GM18858 (cell line): Measurements from ENCODE around the gene KCTD21.

Experiments used
- ATAC-seq: cut with Tn5 transposase; IDR thresholded peaks from one replicate; pipeline ENCODE4 v1.9.1; 2021; ENCODE audit not compliant: unreplicated experiment

KCTD21 gene

GRCh38 chr11:78219493-78220217 lies 31.2 kb upstream of the KCTD21 start:
- ATAC-seq: no peak

DNA sequence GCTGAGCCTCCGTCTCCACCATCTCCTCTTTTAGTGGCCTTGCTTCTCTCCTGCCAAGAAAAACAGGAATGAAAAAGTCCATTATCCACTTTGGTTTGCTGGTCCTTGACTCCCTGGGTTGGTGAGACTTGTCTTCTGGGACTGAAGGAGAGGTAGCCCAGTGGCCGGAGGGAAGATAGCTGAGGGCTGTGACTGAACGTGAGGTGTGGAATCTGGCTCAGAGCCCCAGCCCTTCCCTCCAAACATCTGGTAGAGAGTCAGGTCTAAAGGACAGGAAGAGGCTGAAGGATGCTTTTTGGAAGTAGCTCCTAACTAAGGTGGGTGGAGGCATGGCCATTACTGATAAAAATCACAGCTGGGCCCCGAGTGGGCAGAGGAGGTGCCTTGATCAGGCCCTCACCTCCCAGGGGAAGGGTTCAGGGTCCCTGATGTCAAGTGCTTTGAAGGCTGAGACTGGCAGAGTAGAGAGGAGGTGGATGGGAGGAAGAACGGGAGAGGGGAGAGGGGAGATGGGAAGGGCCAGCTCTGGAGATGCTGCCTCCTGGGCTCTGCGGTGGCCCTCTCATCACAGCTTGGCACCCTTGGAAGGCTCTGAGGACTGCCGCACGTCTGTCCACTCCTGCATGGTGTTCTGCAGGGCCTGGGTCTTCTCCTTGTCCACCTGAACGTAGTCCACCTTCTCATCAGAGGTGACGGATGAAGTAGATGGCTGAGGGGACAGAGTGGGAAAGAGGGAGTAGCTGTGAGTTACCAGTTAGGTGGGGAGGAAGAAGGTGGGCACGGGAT lies 30.5 kb upstream of the KCTD21 start:
- ATAC-seq: no peak

DNA sequence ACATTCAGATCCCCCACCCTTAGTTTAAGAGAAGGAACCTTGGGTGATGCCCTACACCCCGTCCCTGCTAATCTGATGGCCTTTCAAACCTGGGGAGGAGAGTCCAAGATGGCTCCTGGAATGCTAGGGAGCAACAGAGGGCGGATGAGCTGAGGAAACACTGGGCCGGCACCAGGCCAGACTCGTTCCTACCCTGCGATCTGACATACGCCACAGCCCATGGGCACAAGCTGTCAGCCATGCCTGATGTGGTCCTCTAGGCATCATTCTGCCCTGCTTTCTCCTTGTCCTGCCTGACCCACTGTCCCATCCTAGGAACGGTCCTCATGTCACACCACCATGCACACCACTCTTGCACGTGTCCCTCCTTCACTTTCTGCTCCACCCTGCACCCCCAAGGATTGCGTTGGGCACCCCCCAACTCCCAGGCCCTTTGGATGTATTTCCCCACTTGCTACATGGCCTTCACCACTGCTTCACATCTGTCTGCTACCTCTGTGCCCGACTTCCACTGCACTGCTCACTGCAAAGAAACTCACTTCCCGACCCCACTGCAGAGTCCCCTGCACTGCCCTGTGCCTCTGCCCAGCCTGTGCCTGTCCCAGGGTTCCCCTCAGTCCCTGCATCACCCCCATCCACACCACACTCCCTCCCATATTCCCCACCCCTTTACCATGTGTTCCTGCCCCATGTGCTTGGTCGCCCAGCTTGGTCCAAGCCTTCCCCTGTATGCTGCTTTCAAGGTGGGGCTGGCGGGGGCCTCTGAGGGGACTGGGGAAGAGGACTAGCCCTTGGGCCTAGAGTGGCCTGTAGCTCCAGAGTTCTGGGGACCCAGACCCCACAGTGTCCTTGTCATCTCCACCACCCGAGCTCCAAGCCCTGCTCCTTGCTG lies 29.5 kb upstream of the KCTD21 start:
- no peak for ATAC-seq

DNA sequence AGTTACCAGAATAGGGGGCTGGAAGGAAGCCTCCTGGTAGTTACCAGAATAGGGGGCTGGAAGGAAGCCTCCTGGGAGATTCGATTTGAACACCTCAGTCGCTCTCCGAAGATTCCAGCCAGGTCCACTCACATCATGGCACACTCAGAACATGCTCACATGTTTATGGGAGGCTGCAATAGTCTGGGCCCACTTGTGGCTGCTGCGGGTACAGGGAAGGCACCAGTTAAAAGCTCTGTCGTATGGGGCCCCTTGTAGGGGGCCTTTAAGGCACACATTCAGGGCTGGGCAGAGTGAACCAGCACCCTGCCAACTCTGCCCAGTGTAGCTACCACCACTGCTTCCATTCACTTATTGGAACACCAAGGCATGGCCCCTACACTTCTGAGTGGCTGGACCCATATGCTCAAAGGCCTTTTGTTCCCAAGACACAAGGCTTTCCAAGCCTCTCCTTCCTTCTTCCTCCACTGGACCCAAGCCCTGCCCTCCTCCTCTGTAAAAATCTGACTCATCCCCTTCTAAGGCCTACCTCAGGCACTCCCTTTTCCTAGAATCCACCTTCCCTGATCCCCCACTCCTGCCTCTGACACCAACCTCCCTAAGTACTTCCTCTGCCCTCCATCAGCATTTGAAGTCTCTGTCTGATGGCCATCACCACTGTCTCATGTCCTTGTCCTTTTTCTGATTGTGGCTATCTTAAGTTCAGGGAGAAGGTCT lies 28.3 kb upstream of the KCTD21 start:
- no peak for ATAC-seq

- ATAC-seq: no peak
Measured at GRCh38 chr11:78216021-78216420, 27.6 kb upstream of the KCTD21 start.

DNA sequence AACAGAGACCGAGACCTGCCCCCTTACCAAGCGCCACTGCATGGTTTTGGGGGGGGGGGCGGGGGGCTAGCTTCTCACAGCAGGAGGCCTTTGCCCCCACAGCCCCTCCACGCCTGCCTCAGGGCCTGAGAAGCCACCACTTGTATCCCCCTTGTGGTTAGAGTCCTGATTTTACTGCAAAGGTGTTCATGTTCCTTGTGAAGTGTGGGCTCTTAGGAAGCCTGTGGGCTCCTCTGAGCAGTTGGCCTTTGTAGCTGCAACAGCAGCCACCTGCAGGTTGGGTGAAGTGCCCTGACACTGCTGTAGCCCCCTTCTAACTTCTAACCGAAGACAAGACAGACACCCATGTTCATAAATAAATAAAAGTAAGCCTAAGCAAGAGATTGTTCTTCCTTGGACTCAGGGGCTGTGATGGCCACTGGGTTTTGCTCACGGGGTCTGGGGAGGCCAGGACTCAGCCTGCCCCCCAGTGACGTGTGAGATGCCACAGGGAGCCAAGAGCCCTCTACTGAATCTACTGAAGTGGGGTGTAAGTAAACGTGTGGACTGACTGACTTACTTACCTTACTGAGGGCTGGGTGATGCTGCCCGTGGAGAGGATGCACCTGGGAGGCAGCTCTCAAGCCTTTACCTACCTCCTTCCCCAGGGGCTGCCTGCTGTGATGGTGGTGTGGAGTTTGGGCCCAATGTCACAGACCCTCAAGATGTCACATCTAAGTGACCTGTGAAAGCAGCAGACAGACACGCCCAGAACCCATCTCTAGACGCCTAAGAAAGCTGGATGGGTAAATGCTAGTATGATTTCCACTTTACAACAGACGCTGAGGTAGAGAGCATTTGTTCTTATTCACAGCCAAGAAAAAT lies 26.1 kb upstream of the KCTD21 start:
- no peak for ATAC-seq

- ATAC-seq: no peak
Measured at GRCh38 chr11:78213526-78214330, 25.3 kb upstream of the KCTD21 start.

DNA sequence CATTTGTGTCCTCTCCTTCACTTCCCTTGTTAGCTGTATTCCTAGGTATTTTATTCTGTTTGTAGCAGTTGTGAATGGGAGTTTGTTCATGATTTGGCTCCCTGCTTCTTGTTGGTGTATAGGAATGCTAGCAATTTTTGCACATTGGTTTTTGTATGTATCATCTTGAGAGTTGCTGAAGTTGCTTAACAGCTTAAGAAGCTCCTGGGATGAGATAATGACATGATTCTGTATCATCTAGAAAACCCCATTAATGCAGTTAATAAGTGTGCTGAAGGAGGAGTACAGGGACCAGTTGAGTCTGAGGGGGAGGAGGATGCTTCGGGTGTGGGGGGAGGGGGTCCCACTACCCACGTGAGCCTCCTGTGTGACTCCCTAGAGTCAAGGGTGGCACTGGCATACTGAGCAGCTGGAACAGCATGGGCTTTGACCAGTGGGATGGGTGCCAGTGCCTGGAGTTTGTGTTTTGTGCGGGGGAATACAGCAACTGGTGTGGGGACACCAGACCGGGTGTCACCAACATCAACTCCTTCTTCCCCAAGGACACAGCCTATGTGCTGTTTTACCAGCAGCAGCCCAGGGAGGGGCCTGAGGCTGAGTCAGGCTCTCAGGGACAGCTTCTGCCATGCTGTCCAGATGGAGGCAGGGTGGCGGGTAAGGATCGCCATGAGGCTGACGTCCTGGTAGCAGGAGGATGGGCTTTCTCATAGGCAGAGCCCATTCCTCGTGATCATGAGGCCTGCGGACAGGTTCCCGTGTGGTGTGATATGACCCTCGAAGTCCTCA lies 24.4 kb upstream of the KCTD21 start:
- no peak for ATAC-seq

- ATAC-seq: no peak
Measured at GRCh38 chr11:78211565-78211964, 23.1 kb upstream of the KCTD21 start.

GRCh38 chr11:78210000-78210608 lies 21.7 kb upstream of the KCTD21 start:
- ATAC-seq: no peak

DNA sequence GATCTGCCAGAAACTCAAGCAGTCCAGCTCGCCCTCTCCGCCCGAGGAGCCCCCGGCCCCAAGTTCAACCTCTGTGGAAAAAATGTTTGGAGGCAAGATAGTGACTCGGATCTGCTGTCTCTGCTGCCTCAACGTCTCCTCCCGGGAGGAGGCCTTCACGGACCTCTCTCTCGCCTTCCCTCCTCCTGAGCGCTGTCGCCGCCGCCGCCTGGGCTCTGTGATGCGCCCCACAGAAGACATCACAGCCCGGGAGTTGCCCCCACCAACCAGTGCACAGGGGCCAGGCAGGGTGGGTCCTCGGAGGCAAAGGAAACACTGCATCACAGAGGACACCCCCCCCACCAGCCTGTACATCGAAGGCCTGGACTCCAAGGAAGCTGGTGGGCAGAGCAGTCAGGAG lies 21.1 kb upstream of the KCTD21 start:
- ATAC-seq: no peak

GRCh38 chr11:78208257-78209165 lies 20.1 kb upstream of the KCTD21 start:
- ATAC-seq: no peak

DNA sequence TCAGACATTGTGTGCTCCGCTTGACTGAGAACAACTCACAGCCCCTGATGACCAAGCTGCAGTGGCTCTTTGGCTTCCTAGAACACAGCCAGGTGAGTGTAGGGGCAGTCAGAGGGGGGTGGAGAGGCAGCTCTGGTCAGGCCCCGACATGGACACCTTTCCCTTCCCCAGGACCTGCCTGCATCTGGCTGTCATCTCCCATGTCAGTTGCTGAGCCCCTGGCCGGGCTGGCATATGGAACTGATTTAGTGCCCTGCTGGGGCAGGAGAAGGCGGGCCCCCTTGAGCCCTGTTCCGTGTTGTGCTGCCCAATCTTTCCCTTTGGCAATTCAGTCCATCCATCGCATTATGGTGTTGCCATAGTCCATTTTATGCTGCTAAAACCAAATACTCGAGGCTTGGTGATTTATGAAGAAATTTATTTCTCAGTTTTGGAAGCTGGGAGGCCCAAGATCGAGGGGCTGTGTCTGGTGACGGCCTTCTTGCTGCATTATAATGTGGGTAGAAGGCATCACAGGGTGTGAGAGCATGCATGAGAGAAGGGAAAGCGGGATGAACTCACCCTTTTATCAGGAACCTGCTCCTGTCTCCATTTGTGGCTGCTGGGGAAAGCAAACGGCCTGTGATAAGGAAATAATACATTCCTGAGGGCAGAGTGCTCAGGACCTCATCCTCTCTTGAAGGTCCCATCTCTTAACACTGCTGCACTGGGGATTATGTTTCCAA lies 19.3 kb upstream of the KCTD21 start:
- ATAC-seq: no peak

- ATAC-seq: no peak
Measured at GRCh38 chr11:78205691-78206090, 17.3 kb upstream of the KCTD21 start.

DNA sequence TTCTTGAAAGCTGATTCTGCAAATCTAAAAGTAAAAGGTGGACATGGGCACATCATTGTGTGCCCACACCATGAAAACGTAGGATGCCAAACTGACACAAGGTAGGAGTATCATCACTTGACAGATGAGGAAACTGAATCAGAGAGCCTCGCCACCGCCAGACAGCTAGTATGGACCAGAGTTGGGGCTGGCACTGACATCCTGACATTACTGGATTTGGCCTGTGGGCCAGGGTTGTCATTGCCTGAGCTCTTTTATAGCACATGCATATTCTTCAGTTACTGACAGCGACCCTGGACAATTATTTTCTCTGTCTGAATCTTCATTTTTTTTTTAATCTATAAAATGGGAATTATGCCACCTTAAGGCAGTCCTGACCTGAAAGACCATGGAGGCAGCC lies 16.8 kb upstream of the KCTD21 start:
- no peak for ATAC-seq

DNA sequence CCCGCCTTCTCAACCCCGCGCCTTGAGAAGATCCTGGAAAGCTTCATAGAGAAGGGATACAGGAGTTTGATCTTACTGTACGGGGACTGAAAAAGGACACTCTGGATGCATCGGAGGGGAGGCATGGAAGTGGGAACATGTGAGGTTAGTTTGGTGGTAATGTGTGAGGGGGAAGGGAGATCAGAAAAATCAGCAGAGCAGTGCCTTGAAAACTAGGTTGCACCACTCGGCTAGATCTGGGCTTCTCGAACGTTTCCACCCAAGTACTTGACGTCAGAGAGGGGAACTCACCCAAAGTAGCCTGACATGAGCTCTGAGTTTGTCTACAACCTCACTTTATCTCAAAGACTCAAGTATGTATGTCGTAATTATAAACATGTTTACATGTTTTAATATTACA lies 14.8 kb upstream of the KCTD21 start:
- ATAC-seq: no peak
